OCI-LY7 (cell line): ENCODE measurements around the gene COL9A3. TPM values are rescaled to one million over a fixed set of nuclear protein-coding genes. Genes with fewer than 3 reads are reported as not detected.

Experiments
- BruUV-seq: library from RNA; stranded (reverse); fragments of 400-500 nt; replicated peaks from 2 replicates; lab custom pipeline; 2021; lab: Mats Ljungman, UMichigan
- CTCF ChIA-PET: fragments of 300-600 bp; sonication (Branson Sonifier 250); formaldehyde crosslinking; loops from one replicate; lab custom pipeline; 2022; ENCODE audit warnings: antibody characterized with exemption; ENCODE audit not compliant: unreplicated experiment; lab: Charles Lee
- POLR2A ChIA-PET: fragments of 300-600 bp; sonication (Branson Sonifier 250); formaldehyde crosslinking; loops from one replicate; lab custom pipeline; 2022; ENCODE audit warnings: antibody characterized with exemption; lab: Charles Lee
- DNase-seq: peaks from one replicate; pipeline ENCODE4 v3.0.0-alpha.2; 2015; ENCODE audit warnings: low spot score
- H2AFZ ChIP-seq: fragments of 200-600 bp; sonication (generic), shearing (Covaris generic); 2 replicates; pipeline ENCODE4 v1.6.1; 2014; ENCODE audit warnings: mild to moderate bottlenecking, antibody characterized with exemption, low read length, moderate library complexity
- H3K27ac ChIP-seq: fragments of 200-600 bp; sonication (generic); 2 replicates; pipeline ENCODE4 v1.5.1; 2014; ENCODE audit warnings: mixed run types, low read depth, mild to moderate bottlenecking, moderate library complexity, low read length, inconsistent platforms; ENCODE audit not compliant: poor library complexity, severe bottlenecking
- H3K36me3 ChIP-seq: fragments of 200-600 bp; sonication (generic); 2 replicates; pipeline ENCODE4 v1.6.1; 2014; ENCODE audit warnings: mild to moderate bottlenecking, antibody characterized with exemption, low read length, moderate library complexity, mixed read lengths; ENCODE audit not compliant: insufficient read depth
- H3K4me1 ChIP-seq: fragments of 200-600 bp; sonication (generic); 2 replicates; pipeline ENCODE4 v1.5.1; 2014; ENCODE audit warnings: mild to moderate bottlenecking, low read length; ENCODE audit not compliant: insufficient read depth, poor library complexity, severe bottlenecking
- H3K4me2 ChIP-seq: fragments of 200-600 bp; sonication (generic); 2 replicates; pipeline ENCODE4 v1.6.1; 2014; ENCODE audit warnings: mild to moderate bottlenecking, low read length
- H3K4me3 ChIP-seq: fragments of 200-600 bp; sonication (generic); 2 replicates; pipeline ENCODE4 v1.5.1; 2014; ENCODE audit warnings: mild to moderate bottlenecking, low read depth, low read length; ENCODE audit not compliant: poor library complexity, severe bottlenecking
- H3K79me2 ChIP-seq: fragments of 200-600 bp; sonication (generic); 2 replicates; pipeline ENCODE4 v1.6.1; 2016; ENCODE audit warnings: low read depth, mild to moderate bottlenecking, low read length, moderate library complexity, mixed read lengths; ENCODE audit not compliant: insufficient read depth
- H3K9me2 ChIP-seq: fragments of 200-600 bp; sonication (generic); 2 replicates; pipeline ENCODE4 v1.6.1; 2016; ENCODE audit warnings: mild to moderate bottlenecking, low read length, mixed read lengths; ENCODE audit not compliant: insufficient read depth
- H3K9me3 ChIP-seq: fragments of 200-600 bp; sonication (generic); 2 replicates; pipeline ENCODE4 v1.6.1; 2014; ENCODE audit warnings: mild to moderate bottlenecking, mixed run types, low read length, mixed read lengths
- H4K20me1 ChIP-seq: fragments of 200-600 bp; sonication (generic); 2 replicates; pipeline ENCODE4 v1.6.1; 2014; ENCODE audit warnings: mild to moderate bottlenecking, antibody characterized with exemption, low read length, moderate library complexity, mixed read lengths; ENCODE audit not compliant: insufficient read depth
- EZH2phosphoT487 ChIP-seq: fragments of 200-600 bp; sonication (generic); IDR thresholded peaks from 2 replicates; pipeline ENCODE4 v1.6.1; 2018; ENCODE audit warnings: low read depth, borderline replicate concordance, mild to moderate bottlenecking, mixed run types, antibody characterized with exemption, low read length, moderate library complexity, mixed read lengths
- intact Hi-C: fragments of 100-400 bp; cut with micrococcal nuclease; formaldehyde crosslinking; loops from one replicate; pipeline ENCODE4 v1.10.0; 2022; ENCODE audit not compliant: unreplicated experiment
- total RNA-seq, 2 experiments: library from RNA; depleted of rRNA in 1 of 2; stranded (reverse); fragments of >200 nt in 1 of 2; shearing (Covaris generic) in 1 of 2; gene quantifications; 2 replicates each; pipeline ENCODE4 v1.2.3, GENCODE V29; 2014 to 2022
- TF ChIP-seq, protein P1 (sequence below): fragments of 200-600 bp; sonication (generic); conservative IDR thresholded peaks from 2 replicates; pipeline ENCODE4 v1.5.1; 2014; ENCODE audit warnings: mild to moderate bottlenecking, antibody characterized with exemption, low read length, moderate library complexity, mixed read lengths

COL9A3 gene
- total RNA-seq, 2 experiments from 2014 or later = 1.7 to 5.2 TPM

DNA sequence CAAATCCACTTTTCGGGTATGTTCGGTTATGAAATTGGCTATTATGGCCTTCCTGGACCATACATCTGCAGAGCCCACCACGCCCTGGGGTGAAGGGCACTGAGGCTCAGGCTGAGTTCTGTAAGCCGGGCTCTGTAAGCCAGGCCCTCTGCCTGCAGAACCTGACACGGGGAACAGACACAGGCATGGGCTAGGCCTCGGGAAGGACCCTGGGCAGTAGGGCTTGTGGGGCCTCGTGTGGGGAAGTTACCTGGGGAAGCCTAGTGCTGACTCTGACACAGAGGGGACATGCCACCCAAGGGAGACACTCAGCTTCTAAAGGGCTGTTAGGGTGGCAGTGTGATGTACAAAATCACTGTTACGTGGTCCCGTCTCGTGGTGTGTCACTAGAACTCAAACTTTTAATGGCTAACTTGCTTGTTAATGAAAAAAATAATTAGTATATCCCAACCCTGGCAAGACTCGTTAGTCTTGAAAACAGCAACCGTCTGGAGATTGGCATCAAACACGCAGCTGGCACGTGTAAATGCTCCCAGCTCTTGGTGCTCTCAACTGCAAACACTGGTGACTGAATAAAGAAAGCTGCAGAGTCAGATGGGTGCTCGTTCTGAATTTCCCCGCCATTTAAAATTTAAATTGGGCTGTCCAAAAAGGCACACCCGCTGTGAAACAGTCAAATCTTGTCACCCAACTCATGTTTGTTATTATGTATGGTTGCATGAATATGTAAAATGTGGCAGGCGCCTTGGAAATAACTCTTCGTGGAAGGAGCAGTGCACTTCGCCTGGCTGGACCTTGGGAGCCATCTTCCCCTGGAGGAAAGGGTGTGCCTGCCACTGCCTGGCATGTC, 68.4 kb downstream of the COL9A3 start:
- no peaks in the 10 kb centered on the region for H3K9me3 ChIP-seq
- POLR2A ChIA-PET = interaction anchor here (0.7 kb wide), 1 partner anchor 24 kb away, joined by 3 read pairs; the partner anchor contains the start of gene TCFL5
- CTCF ChIA-PET = no interaction called here
- no peaks in the 10 kb centered on the region for H4K20me1 ChIP-seq
- no peak overlapping the region for H3K27ac ChIP-seq
- no peak for DNase-seq
- no peak overlapping the region for H3K4me2 ChIP-seq
- no peak overlapping the region for H3K4me3 ChIP-seq
- intact Hi-C loops = no loop called here
- BruUV-seq = no TSS peak
- no peaks in the 10 kb centered on the region for H3K79me2 ChIP-seq
- no peak overlapping the region for H2AFZ ChIP-seq
- no peaks in the 10 kb centered on the region for H3K9me2 ChIP-seq
- H3K36me3 ChIP-seq = peaks cover 67% of the 10 kb centered on the region
- TF ChIP-seq, protein P1, sequence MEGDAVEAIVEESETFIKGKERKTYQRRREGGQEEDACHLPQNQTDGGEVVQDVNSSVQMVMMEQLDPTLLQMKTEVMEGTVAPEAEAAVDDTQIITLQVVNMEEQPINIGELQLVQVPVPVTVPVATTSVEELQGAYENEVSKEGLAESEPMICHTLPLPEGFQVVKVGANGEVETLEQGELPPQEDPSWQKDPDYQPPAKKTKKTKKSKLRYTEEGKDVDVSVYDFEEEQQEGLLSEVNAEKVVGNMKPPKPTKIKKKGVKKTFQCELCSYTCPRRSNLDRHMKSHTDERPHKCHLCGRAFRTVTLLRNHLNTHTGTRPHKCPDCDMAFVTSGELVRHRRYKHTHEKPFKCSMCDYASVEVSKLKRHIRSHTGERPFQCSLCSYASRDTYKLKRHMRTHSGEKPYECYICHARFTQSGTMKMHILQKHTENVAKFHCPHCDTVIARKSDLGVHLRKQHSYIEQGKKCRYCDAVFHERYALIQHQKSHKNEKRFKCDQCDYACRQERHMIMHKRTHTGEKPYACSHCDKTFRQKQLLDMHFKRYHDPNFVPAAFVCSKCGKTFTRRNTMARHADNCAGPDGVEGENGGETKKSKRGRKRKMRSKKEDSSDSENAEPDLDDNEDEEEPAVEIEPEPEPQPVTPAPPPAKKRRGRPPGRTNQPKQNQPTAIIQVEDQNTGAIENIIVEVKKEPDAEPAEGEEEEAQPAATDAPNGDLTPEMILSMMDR = no peak
- no peak for TF ChIP-seq EZH2phosphoT487
- H3K4me1 ChIP-seq = no peaks in the 10 kb centered on the region

GRCh38 chr20:62885896-62886708, 69.3 kb downstream of the COL9A3 start:
- no peaks in the 10 kb centered on the region for H3K79me2 ChIP-seq
- no peaks in the 10 kb centered on the region for H3K9me3 ChIP-seq
- no peak overlapping the region for H3K27ac ChIP-seq
- H3K9me2 ChIP-seq = no peaks in the 10 kb centered on the region
- ChIA-PET CTCF (no interaction called here), POLR2A (interaction anchor here (0.7 kb wide), 1 partner anchor 24 kb away, joined by 3 read pairs; the partner anchor contains the start of gene TCFL5)
- H3K36me3 ChIP-seq = peaks cover 74% of the 10 kb centered on the region
- intact Hi-C loops = no loop called here
- DNase-seq = no peak
- H3K4me1 ChIP-seq = no peaks in the 10 kb centered on the region
- H2AFZ ChIP-seq = no peak overlapping the region
- no peak overlapping the region for H3K4me3 ChIP-seq
- no peaks in the 10 kb centered on the region for H4K20me1 ChIP-seq
- no TSS peak for BruUV-seq
- TF ChIP-seq EZH2phosphoT487 = no peak
- TF ChIP-seq, protein P1 = no peak
- no peak overlapping the region for H3K4me2 ChIP-seq
